H1 (cell line): ENCODE data around the gene SNRPD3.
"Not testable (repeated sequence)": the region's sequence is repeated elsewhere in the genome, so short reads cannot be mapped to it uniquely, and the experiment has no call there.

ENCODE experiments used
- CHD1 ChIP-seq: IDR thresholded peaks from 2 replicates; pipeline ENCODE4 v1.6.1; 2012; ENCODE audit warnings: low read depth, low read length, improper control_type of control experiment
- CREB1 ChIP-seq: IDR thresholded peaks from 2 replicates; pipeline ENCODE4 v1.6.1; 2012; ENCODE audit warnings: inconsistent platforms
- CTCF ChIP-seq, 3 experiments: IDR thresholded peaks; 1 replicate in 2 of 3; 2 replicates in 1 of 3; pipeline versions ENCODE4 v1.5.1 to v1.6.1; 2011; ENCODE audit warnings: low read length in 3 of 3, mild to moderate bottlenecking in 3 of 3, inconsistent platforms in 2 of 3, low read depth in 1 of 3, moderate library complexity in 1 of 3; ENCODE audit not compliant: insufficient read depth in 1 of 3; ENCODE audit errors: control extremely low read depth in 1 of 3
- EGR1 ChIP-seq: IDR thresholded peaks from 2 replicates; pipeline ENCODE4 v1.6.1; 2011; ENCODE audit warnings: low read depth, low read length, borderline replicate concordance
- EZH2 ChIP-seq: fragments of 200-600 bp; sonication (generic); IDR thresholded peaks from 2 replicates; pipeline ENCODE4 v1.7.1; 2012; ENCODE audit warnings: low read depth, mild to moderate bottlenecking, moderate library complexity, low read length, inconsistent platforms; ENCODE audit not compliant: severe bottlenecking
- MAX ChIP-seq: IDR thresholded peaks from 2 replicates; pipeline ENCODE4 v1.6.1; 2012; ENCODE audit warnings: inconsistent platforms
- POLR2A ChIP-seq, 2 experiments: IDR thresholded peaks; 1 replicate in 1 of 2; 2 replicates in 1 of 2; pipeline ENCODE4 v1.6.1; 2011; ENCODE audit warnings: low read depth in 2 of 2, low read length in 2 of 2, mild to moderate bottlenecking in 2 of 2; ENCODE audit errors: control extremely low read depth in 1 of 2
- RNF2 ChIP-seq: fragments of 200-900, 300-1000 bp; sonication (generic); IDR thresholded peaks from 2 replicates; pipeline ENCODE4 v1.7.1; 2016; ENCODE audit warnings: borderline replicate concordance, low read depth, mild to moderate bottlenecking, antibody characterized with exemption, low read length; ENCODE audit not compliant: poor library complexity, severe bottlenecking; ENCODE audit errors: missing control alignments
- SIN3A ChIP-seq, 2 experiments: IDR thresholded peaks in 1 of 2; conservative IDR thresholded peaks in 1 of 2; 2 replicates each; pipeline ENCODE4 v1.6.1; 2011 to 2012; ENCODE audit warnings: low read length in 2 of 2, improper control_type of control experiment in 1 of 2, low read depth in 1 of 2, mild to moderate bottlenecking in 1 of 2
- SP1 ChIP-seq: IDR thresholded peaks from 2 replicates; pipeline ENCODE4 v1.6.1; 2011; ENCODE audit warnings: low read depth, low read length
- YY1 ChIP-seq: IDR thresholded peaks from 2 replicates; pipeline ENCODE4 v1.6.1; 2011; ENCODE audit warnings: low read depth, mild to moderate bottlenecking, low read length
- TF ChIP-seq, protein P1 (sequence below): IDR thresholded peaks from 2 replicates; pipeline ENCODE4 v1.6.1; 2012; ENCODE audit warnings: low read length, inconsistent platforms

DNA sequence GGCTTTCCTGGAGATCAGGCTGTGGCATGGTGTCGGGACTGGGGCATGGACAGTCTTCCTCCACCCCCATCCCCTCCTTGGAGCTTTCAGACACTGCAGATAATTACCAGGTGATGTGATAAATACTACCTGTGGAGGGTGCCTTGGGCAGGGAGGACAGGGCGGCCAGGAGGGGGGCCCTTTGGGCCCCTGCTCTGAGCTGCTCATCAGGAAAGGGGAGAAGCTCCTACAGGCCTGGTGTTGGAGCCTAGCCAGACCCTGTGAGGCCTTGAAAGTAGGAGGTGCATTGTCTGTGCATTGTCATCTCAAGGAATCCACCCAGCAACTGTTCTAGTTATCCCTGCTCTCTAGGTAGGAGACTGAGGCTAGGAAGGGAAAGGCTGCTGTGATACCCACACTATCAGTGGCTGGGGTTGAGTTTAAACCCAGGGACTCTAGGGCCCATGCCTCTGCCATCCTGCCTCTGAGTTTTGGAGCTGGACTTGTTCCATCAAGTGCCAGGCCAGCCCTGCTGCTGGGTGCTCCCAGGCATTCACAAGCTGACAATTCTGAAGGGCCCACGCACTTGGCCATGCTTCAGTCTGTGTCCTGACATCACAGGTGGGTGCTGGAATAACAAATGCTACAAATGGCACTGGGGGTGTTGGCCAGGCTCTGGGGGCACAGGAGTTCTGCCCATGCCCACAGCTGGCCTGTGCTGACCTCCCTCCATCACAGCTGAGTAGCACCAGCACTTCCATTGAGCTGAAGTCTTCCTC, 44.3 kb downstream of the SNRPD3 start:
- TF ChIP-seq SIN3A (conservative IDR thresholded peaks at IDR 0.05 in 1 of 2, IDR thresholded peaks at IDR 0.05 in 1 of 2; ENCODE audit: low read depth in 1 of 2, low read length in 2 of 2); CTCF (IDR thresholded peaks at IDR 0.05; ENCODE audit: control extremely low read depth in 1 of 3, insufficient read depth in 1 of 3, low read depth in 1 of 3, low read length in 3 of 3); CREB1; EZH2; SP1; CHD1; YY1; POLR2A (IDR thresholded peaks at IDR 0.05; ENCODE audit: control extremely low read depth in 1 of 2, low read depth in 2 of 2, low read length in 2 of 2); RNF2; MAX; EGR1: not testable (repeated sequence)
- TF ChIP-seq, protein P1, sequence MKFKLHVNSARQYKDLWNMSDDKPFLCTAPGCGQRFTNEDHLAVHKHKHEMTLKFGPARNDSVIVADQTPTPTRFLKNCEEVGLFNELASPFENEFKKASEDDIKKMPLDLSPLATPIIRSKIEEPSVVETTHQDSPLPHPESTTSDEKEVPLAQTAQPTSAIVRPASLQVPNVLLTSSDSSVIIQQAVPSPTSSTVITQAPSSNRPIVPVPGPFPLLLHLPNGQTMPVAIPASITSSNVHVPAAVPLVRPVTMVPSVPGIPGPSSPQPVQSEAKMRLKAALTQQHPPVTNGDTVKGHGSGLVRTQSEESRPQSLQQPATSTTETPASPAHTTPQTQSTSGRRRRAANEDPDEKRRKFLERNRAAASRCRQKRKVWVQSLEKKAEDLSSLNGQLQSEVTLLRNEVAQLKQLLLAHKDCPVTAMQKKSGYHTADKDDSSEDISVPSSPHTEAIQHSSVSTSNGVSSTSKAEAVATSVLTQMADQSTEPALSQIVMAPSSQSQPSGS = not testable (repeated sequence)
